HK-2 (cell line): ENCODE measurements around the gene LPIN1.
"Not testable (repeated sequence)": the region's sequence is repeated elsewhere in the genome, so short reads cannot be mapped to it uniquely, and the experiment has no call there.

ENCODE experiments used
- DNase-seq: peaks from one replicate; pipeline ENCODE4 v3.0.0-alpha.2; 2018; ENCODE audit not compliant: unreplicated experiment

The LPIN1 gene

GRCh38 chr2:11835403-11835802, 89.0 kb downstream of the LPIN1 start:
- DNase-seq = no peak

DNA sequence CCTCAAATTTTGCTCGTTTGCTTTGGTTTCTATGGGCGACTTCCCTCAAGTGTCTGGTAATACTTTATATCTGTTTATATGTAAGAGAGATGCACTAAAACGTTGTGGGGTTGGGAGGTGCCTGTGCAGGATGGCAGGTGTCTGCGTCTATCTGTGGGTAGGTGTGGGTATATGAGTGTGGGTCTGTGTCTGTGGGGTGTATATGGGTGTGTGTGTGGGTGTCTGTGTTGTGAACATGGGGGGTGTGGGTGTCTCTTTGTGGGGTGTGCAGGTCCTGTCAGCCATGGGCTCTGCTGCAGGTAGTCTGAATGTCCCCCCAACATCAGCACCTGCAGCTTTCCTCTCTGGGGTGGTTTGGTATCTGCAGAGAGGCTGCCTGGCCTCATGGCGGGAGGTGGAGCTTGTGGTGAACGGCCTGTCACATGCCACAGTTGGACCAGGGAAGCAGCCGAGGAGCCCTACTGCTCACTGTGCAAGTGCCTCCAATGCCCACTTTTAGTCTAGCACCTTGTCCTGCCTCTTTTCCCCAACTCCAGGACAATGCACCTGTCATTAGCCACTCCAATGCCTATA, 90.3 kb downstream of the LPIN1 start:
- DNase-seq = no peak

GRCh38 chr2:11837875-11838734, 91.7 kb downstream of the LPIN1 start:
- DNase-seq = no peak

DNA sequence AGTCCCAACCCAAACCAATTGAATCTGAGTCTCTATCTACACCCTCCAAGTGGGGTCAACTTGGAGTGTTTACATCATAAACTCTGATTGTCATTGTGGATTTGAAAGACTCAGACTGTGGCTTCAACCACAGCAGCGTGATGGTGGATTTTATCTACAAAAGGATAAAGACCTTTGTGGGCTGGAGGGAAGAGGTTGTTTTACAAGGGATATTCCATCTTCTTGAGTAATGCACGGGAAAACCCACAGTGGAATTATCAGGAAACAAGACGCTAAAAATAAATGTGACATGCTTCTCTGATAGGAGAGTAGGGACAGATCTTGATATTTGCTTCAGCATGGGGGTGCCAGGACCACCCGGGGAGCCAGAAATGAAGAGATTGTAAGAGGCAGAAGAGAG, 93.5 kb downstream of the LPIN1 start:
- no peak for DNase-seq

- no peak for DNase-seq
These were observed 95.9 kb downstream of the LPIN1 start for GRCh38 chr2:11842336-11842735.

- not testable (repeated sequence) for DNase-seq
These were observed 98.4 kb downstream of the LPIN1 start for GRCh38 chr2:11844798-11845197.

- DNase-seq = not testable (repeated sequence)
These were observed 101.5 kb downstream of the LPIN1 start for GRCh38 chr2:11847935-11848334.

DNA sequence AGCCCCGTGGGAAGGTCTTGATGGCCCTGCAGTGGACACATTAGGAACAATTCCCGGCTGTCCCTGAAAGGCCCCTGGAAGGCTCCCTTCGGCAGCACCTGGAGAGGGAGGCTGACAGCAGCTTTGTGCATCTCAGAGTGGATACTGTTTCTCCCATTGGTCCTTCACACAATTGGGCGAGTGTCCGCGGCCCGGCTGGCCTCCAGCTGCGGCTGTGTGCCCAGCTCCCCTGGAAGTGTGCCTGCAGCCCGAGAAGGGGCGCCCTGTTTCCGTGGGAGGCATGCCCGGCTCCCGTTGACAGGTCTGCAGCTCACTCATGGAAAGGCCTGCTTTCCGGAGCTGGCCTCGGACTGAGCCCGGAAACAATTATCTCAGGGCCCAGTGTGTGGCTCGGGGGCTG, 103.7 kb downstream of the LPIN1 start:
- DNase-seq = no peak

- DNase-seq = no peak
These were observed 106.2 kb downstream of the LPIN1 start for GRCh38 chr2:11852526-11853196.

GRCh38 chr2:11853197-11853588, 106.8 kb downstream of the LPIN1 start:
- no peak for DNase-seq

- DNase-seq = no peak
These were observed 108.8 kb downstream of the LPIN1 start for GRCh38 chr2:11855064-11855760.

- DNase-seq = no peak
These were observed 109.7 kb downstream of the LPIN1 start for GRCh38 chr2:11856095-11856494.

GRCh38 chr2:11858883-11859282, 112.5 kb downstream of the LPIN1 start:
- DNase-seq = no peak

GRCh38 chr2:11859975-11860374, 113.5 kb downstream of the LPIN1 start:
- not testable (repeated sequence) for DNase-seq

- no peak for DNase-seq
These were observed 114.6 kb downstream of the LPIN1 start for GRCh38 chr2:11861044-11861443.

DNA sequence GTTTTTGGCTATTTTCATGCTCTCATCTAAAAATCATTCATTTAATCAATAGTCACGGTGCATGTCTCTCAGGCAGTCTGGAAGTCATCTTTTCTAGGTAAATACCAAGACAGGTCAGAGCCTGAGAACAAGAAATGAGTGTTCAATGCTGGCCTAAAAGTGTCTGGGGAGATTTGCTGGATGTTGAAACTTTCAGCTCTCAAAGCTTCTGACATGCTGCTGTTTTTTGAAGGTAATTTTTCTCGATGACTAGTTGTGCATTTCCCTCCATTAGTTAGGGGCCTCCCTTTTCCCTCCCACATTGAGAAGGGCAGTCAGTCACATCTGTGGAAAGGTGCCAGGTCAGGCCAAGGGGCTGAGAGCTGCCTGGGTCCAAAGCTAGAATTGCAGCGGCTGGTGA, 115.6 kb downstream of the LPIN1 start:
- DNase-seq = no peak

GRCh38 chr2:11863103-11863502, 116.7 kb downstream of the LPIN1 start:
- DNase-seq = no peak

GRCh38 chr2:11863513-11864328, 117.3 kb downstream of the LPIN1 start:
- peak; percentile 83 for DNase-seq

- no peak for DNase-seq
These were observed 118.3 kb downstream of the LPIN1 start for GRCh38 chr2:11864724-11865123.

DNA sequence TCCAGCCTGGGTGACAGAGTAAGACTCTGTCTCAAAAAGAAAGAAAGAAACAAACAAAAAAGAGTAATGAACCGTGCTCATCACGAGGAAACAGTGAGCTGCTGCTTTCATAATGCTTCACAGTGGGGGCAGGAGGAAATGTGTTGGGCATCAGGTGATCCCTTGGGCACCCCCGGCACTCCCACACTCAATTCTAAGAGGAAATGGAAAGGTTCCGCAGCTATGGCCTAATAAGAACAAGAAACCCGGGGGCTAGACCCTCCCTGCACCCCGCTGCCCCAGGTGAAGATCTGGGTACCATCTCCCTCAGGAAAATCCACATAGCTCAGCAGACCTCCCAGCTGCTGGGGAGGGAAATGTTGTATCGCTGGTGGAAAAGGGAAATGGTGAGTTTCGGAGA, 118.9 kb downstream of the LPIN1 start:
- DNase-seq = no peak

GRCh38 chr2:11865805-11866204, 119.4 kb downstream of the LPIN1 start:
- no peak for DNase-seq
